DMS53 treated with DMSO at 0.1 percent for 48 hours (cell line): ENCODE measurements around the gene RPSA.
"Not testable (repeated sequence)": the region's sequence is repeated elsewhere in the genome, so short reads cannot be mapped to it uniquely, and the experiment has no call there.

ENCODE experiments used
- DNase-seq: peaks from one replicate; lab custom pipeline; 2025; ENCODE audit not compliant: unreplicated experiment; lab: John Stamatoyannopoulos, UW

RPSA gene

GRCh38 chr3:39388153-39388552 is 18.4 kb upstream of the RPSA start:
- DNase-seq = no peak

GRCh38 chr3:39388741-39389248 is 17.7 kb upstream of the RPSA start:
- DNase-seq = no peak

- no peak for DNase-seq
Observed at GRCh38 chr3:39390181-39390580, 16.3 kb upstream of the RPSA start.

- DNase-seq = no peak
Observed at GRCh38 chr3:39396690-39397089, 9.8 kb upstream of the RPSA start.

GRCh38 chr3:39398700-39399099 is 7.8 kb upstream of the RPSA start:
- no peak for DNase-seq

- DNase-seq = no peak
Observed at GRCh38 chr3:39401983-39402382, 4.5 kb upstream of the RPSA start.

GRCh38 chr3:39404943-39405686 is 1.4 kb upstream of the RPSA start:
- no peak for DNase-seq

GRCh38 chr3:39405687-39406367 is 693 bp upstream of the RPSA start:
- DNase-seq = no peak

- no peak for DNase-seq
Observed at GRCh38 chr3:39407259-39407629, 724 bp downstream of the RPSA start.

- DNase-seq = no peak
Observed at GRCh38 chr3:39407773-39408492, 1.4 kb downstream of the RPSA start.

- DNase-seq = no peak
Observed at GRCh38 chr3:39408493-39409372, 2.2 kb downstream of the RPSA start.

GRCh38 chr3:39409514-39410136 is 3.1 kb downstream of the RPSA start:
- DNase-seq = no peak

GRCh38 chr3:39410893-39411292 is 4.4 kb downstream of the RPSA start:
- DNase-seq = no peak

GRCh38 chr3:39412668-39413260 is 6.2 kb downstream of the RPSA start:
- DNase-seq = no peak

GRCh38 chr3:39413691-39414420 is 7.3 kb downstream of the RPSA start:
- no peak for DNase-seq

GRCh38 chr3:39414421-39414907 is 7.9 kb downstream of the RPSA start:
- DNase-seq = no peak

- DNase-seq = not testable (repeated sequence)
Observed at GRCh38 chr3:39415302-39415701, 8.8 kb downstream of the RPSA start.

- DNase-seq = no peak
Observed at GRCh38 chr3:39415983-39416382, 9.5 kb downstream of the RPSA start.

GRCh38 chr3:39416998-39417397 is 10.5 kb downstream of the RPSA start:
- DNase-seq = not testable (repeated sequence)
